Fibroblast of lung (primary cell): Measurements from ENCODE around the gene ATG4B. TPM values are rescaled to one million over a fixed set of nuclear protein-coding genes. Genes with fewer than 3 reads are reported as not detected.

Source experiments
- DNase-seq, 2 donors: peaks; one replicate each; pipeline versions ENCODE4 v3.0.0 to v3.0.0-alpha.2; 2010; ENCODE audit warnings: low read depth in 2 of 2
- H2AFZ ChIP-seq: 2 replicates; pipeline ENCODE4 v1.5.1; 2012; ENCODE audit warnings: low read length, control low read depth, inconsistent platforms
- H3K27ac ChIP-seq: 2 replicates; pipeline ENCODE4 v1.5.1; 2011; ENCODE audit warnings: low read length, control low read depth; ENCODE audit not compliant: insufficient read depth
- H3K27me3 ChIP-seq: 2 replicates; pipeline ENCODE4 v1.5.1; 2011; ENCODE audit warnings: mild to moderate bottlenecking, low read length; ENCODE audit not compliant: control insufficient read depth, insufficient read depth
- H3K36me3 ChIP-seq: 2 replicates; pipeline ENCODE4 v1.5.1; 2011; ENCODE audit warnings: low read length; ENCODE audit not compliant: control insufficient read depth, insufficient read depth
- H3K4me1 ChIP-seq: 2 replicates; pipeline ENCODE4 v1.5.1; 2011; ENCODE audit warnings: low read length; ENCODE audit not compliant: control insufficient read depth, insufficient read depth; ENCODE audit errors: extremely low read depth
- H3K4me2 ChIP-seq: 2 replicates; pipeline ENCODE4 v1.5.1; 2011; ENCODE audit warnings: low read length, control low read depth; ENCODE audit not compliant: insufficient read depth; ENCODE audit errors: extremely low read depth
- H3K4me3 ChIP-seq, 4 experiments: fragments of 200-600 bp in 1 of 4; sonication (generic) in 1 of 4; replicated peaks in 1 of 4; 2 replicates each; pipeline ENCODE4 v1.5.1; 2011 to 2016; ENCODE audit warnings: low read length in 4 of 4, low read depth in 3 of 4, mild to moderate bottlenecking in 3 of 4, control low read depth in 2 of 4, inconsistent platforms in 1 of 4, mixed read lengths in 1 of 4; ENCODE audit not compliant: insufficient read depth in 1 of 4; ENCODE audit errors: control extremely low read depth in 1 of 4
- H3K79me2 ChIP-seq: 2 replicates; pipeline ENCODE4 v1.5.1; 2012; ENCODE audit warnings: mild to moderate bottlenecking, low read length, inconsistent platforms; ENCODE audit not compliant: control insufficient read depth, insufficient read depth
- H3K9ac ChIP-seq: 2 replicates; pipeline ENCODE4 v1.5.1; 2011; ENCODE audit warnings: mild to moderate bottlenecking, low read length, control low read depth; ENCODE audit not compliant: insufficient read depth
- H3K9me3 ChIP-seq: 2 replicates; pipeline ENCODE4 v1.5.1; 2012; ENCODE audit warnings: low read depth, low read length; ENCODE audit not compliant: control insufficient read depth, insufficient read depth
- H4K20me1 ChIP-seq: 2 replicates; pipeline ENCODE4 v1.5.1; 2011; ENCODE audit warnings: low read length; ENCODE audit not compliant: control insufficient read depth, insufficient read depth; ENCODE audit errors: extremely low read depth
- CTCF ChIP-seq, 2 donors: IDR thresholded peaks in 1 of 2; conservative IDR thresholded peaks in 1 of 2; 1 replicate in 1 of 2; 2 replicates in 1 of 2; pipeline ENCODE4 v1.5.1; 2011 to 2012; ENCODE audit warnings: low read length in 2 of 2, control low read depth in 1 of 2, inconsistent platforms in 1 of 2, low read depth in 1 of 2, mild to moderate bottlenecking in 1 of 2
- EZH2 ChIP-seq: IDR thresholded peaks from 2 replicates; pipeline ENCODE4 v1.5.1; 2012; ENCODE audit warnings: low read length, control low read depth, mild to moderate bottlenecking; ENCODE audit errors: missing control alignments
- polyA plus RNA-seq, 2 donors: library from polyadenylated mRNA; depleted of rRNA in 1 of 2; stranded (reverse) in 1 of 2; unstranded in 1 of 2; fragments of >200 nt; gene quantifications; 2 replicates each; pipeline ENCODE4 v1.2.1, GENCODE V29; 2011 to 2012; ENCODE audit warnings: missing spikeins in 1 of 2
- total RNA-seq: library from RNA; depleted of rRNA; stranded (reverse); fragments of >200 nt; gene quantifications from 2 replicates; pipeline ENCODE4 v1.2.1, GENCODE V29; 2014

ATG4B gene
- total and polyA plus RNA-seq, 2 donors (not counting 1 experiment from before 2014, with no cell fraction given), result 45.1 to 76.2 TPM

- Histone ChIP-seq H3K9me3 (no peaks in the 10 kb centered on the region), H3K27me3 (no peaks in the 10 kb centered on the region), H4K20me1 (no peaks in the 10 kb centered on the region), H3K9ac (peak within 1 kb of the TSS; percentile 83), H3K4me2 (peak within 1 kb of the TSS; percentile 96), H3K4me1 (peaks cover 2% of the 10 kb centered on the region), H3K79me2 (peaks cover 11% of the 10 kb centered on the region), H3K36me3 (peaks cover 5% of the 10 kb centered on the region), H3K27ac (peak within 1 kb of the TSS; percentile 90), H3K4me3 (peak within 1 kb of the TSS; percentile 67 to 85 (median 70)), H2AFZ (peak within 1 kb of the TSS; percentile 59)
- peak; percentile 86 to 92 for DNase-seq
- TF ChIP-seq EZH2 (no peak), CTCF (conservative IDR thresholded peaks at IDR 0.05 in 1 of 2, IDR thresholded peaks at IDR 0.05 in 1 of 2; ENCODE audit: low read depth in 1 of 2, low read length in 2 of 2) (no peak)
Observed at GRCh38 chr2:241701399-241702154, 64.1 kb downstream of the ATG4B start, which contains the start of gene ING5. TSS of gene ING5 (plus strand) at chr2:241702039. CDS start at chr2:241702066, 27 bp downstream.

GRCh38 chr2:241702155-241703031, 64.9 kb downstream of the ATG4B start:
- H3K9ac ChIP-seq, result peak overlapping the region; percentile 67
- no peaks in the 10 kb centered on the region for H3K9me3 ChIP-seq
- no peak overlapping the region for H2AFZ ChIP-seq
- peak; percentile 69 to 84 for DNase-seq
- no peaks in the 10 kb centered on the region for H3K27me3 ChIP-seq
- peak overlapping the region; percentile 90 for H3K27ac ChIP-seq
- H3K79me2 ChIP-seq, result peaks cover 11% of the 10 kb centered on the region
- peak overlapping the region; percentile 96 for H3K4me2 ChIP-seq
- H3K36me3 ChIP-seq, result peaks cover 5% of the 10 kb centered on the region
- H4K20me1 ChIP-seq, result no peaks in the 10 kb centered on the region
- TF ChIP-seq CTCF (conservative IDR thresholded peaks at IDR 0.05 in 1 of 2, IDR thresholded peaks at IDR 0.05 in 1 of 2; ENCODE audit: low read depth in 1 of 2, low read length in 2 of 2), result no peak
- no peak for TF ChIP-seq EZH2
- peaks cover 2% of the 10 kb centered on the region for H3K4me1 ChIP-seq
- H3K4me3 ChIP-seq, result peak overlapping the region; percentile 65 to 85 (median 70)

- no peak overlapping the region for H2AFZ ChIP-seq
- H3K79me2 ChIP-seq, result peaks cover 11% of the 10 kb centered on the region
- peak; percentile 18 to 25 for DNase-seq
- no peaks in the 10 kb centered on the region for H3K27me3 ChIP-seq
- H3K4me1 ChIP-seq, result peaks cover 2% of the 10 kb centered on the region
- peak overlapping the region; percentile 96 for H3K4me2 ChIP-seq
- peaks cover 5% of the 10 kb centered on the region for H3K36me3 ChIP-seq
- no peaks in the 10 kb centered on the region for H4K20me1 ChIP-seq
- no peak for TF ChIP-seq EZH2
- peak in 1 of 2 donors; percentile 11 for TF ChIP-seq CTCF (conservative IDR thresholded peaks at IDR 0.05 in 1 of 2, IDR thresholded peaks at IDR 0.05 in 1 of 2; ENCODE audit: low read depth in 1 of 2, low read length in 2 of 2)
- H3K9me3 ChIP-seq, result no peaks in the 10 kb centered on the region
- peak overlapping the region; percentile 61 for H3K9ac ChIP-seq
- peak overlapping the region; percentile 65 to 85 (median 70) for H3K4me3 ChIP-seq
- peak overlapping the region; percentile 49 for H3K27ac ChIP-seq
Observed at GRCh38 chr2:241703032-241703604, 65.6 kb downstream of the ATG4B start.
